Colonic mucosa (tissue), 4 donors: ENCODE measurements around the gene DIDO1. TPM values are rescaled to one million over a fixed set of nuclear protein-coding genes. Genes with fewer than 3 reads are reported as not detected.

Experiments used
- DNase-seq: peaks from one replicate; pipeline ENCODE4 v3.0.0-alpha.2; 2020
- H3K27ac ChIP-seq: fragments of 200-600 bp; one replicate; pipeline ENCODE4 v1.8.0; 2021
- H3K27me3 ChIP-seq: fragments of 200-600 bp; one replicate; pipeline ENCODE4 v1.8.0; 2021
- H3K36me3 ChIP-seq: fragments of 200-600 bp; one replicate; pipeline ENCODE4 v1.8.0; 2021
- H3K4me1 ChIP-seq: fragments of 200-600 bp; one replicate; pipeline ENCODE4 v1.8.0; 2021; ENCODE audit warnings: mild to moderate bottlenecking
- H3K4me3 ChIP-seq: fragments of 200-600 bp; one replicate; pipeline ENCODE4 v1.8.0; 2021
- H3K9ac ChIP-seq, 2 donors: one replicate each; pipeline ENCODE4 v1.7.0; 2013; ENCODE audit warnings: control low read depth in 2 of 2, low read depth in 2 of 2, low read length in 2 of 2
- H3K9me3 ChIP-seq: fragments of 200-600 bp; one replicate; pipeline ENCODE4 v1.8.0; 2021
- intact Hi-C: fragments of 100-400 bp; cut with DNase I; formaldehyde crosslinking; loops from one replicate; pipeline ENCODE4 v1.14.1; 2022
- total RNA-seq, 2 donors: library from RNA; stranded (reverse); fragmentation: NEBNext Ultra II Directional in 1 of 2; extraction: Animal tissue kit (Norgen Biotek cat#: 25700) in 1 of 2; gene quantifications; one replicate each; pipeline ENCODE4 v1.2.1, GENCODE V29; 2021
- TF ChIP-seq, protein P1 (sequence below): fragments of 200-600 bp; IDR thresholded peaks from one replicate; pipeline ENCODE4 v1.8.0; 2022; ENCODE audit warnings: antibody characterized with exemption, mild to moderate bottlenecking
- donor health status: healthy.
- donor health status: DM: no; HTN: no; CAD: no.
- donor health status: DM: no; HTN: no; CAD: no.

Gene DIDO1
- total RNA-seq, 2 donors from 2014 or later, result 41.4 to 50.4 TPM

DNA sequence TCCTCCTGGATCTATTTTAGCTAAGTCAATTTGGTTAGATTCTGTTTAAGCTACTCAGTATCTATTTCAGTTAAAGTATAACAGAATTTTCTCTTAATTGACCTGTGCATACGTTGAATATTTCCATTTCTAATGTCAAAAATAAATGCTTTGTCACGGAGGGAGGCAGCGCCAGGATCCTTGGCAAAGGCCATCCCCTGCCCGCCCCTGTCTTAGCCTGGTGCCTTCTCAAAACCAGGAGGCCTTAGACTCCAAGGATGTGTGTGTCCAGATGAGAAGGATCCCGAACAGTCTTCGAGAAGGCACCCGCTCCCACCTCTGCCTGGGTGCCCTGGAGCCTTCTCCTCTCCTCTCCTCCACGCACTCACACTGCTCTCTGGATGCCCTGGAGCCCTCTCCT, 87.0 kb downstream of the DIDO1 start:
- Histone ChIP-seq H3K36me3 (no peaks in the 10 kb centered on the region), H3K4me3 (no peak overlapping the region), H3K27ac (no peak overlapping the region), H3K4me1 (no peaks in the 10 kb centered on the region), H3K9ac (no peak overlapping the region), H3K27me3 (no peaks in the 10 kb centered on the region), H3K9me3 (no peaks in the 10 kb centered on the region)
- intact Hi-C loops, result no loop called here
- TF ChIP-seq, protein P1, sequence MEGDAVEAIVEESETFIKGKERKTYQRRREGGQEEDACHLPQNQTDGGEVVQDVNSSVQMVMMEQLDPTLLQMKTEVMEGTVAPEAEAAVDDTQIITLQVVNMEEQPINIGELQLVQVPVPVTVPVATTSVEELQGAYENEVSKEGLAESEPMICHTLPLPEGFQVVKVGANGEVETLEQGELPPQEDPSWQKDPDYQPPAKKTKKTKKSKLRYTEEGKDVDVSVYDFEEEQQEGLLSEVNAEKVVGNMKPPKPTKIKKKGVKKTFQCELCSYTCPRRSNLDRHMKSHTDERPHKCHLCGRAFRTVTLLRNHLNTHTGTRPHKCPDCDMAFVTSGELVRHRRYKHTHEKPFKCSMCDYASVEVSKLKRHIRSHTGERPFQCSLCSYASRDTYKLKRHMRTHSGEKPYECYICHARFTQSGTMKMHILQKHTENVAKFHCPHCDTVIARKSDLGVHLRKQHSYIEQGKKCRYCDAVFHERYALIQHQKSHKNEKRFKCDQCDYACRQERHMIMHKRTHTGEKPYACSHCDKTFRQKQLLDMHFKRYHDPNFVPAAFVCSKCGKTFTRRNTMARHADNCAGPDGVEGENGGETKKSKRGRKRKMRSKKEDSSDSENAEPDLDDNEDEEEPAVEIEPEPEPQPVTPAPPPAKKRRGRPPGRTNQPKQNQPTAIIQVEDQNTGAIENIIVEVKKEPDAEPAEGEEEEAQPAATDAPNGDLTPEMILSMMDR, result no peak
- DNase-seq, result no peak

DNA sequence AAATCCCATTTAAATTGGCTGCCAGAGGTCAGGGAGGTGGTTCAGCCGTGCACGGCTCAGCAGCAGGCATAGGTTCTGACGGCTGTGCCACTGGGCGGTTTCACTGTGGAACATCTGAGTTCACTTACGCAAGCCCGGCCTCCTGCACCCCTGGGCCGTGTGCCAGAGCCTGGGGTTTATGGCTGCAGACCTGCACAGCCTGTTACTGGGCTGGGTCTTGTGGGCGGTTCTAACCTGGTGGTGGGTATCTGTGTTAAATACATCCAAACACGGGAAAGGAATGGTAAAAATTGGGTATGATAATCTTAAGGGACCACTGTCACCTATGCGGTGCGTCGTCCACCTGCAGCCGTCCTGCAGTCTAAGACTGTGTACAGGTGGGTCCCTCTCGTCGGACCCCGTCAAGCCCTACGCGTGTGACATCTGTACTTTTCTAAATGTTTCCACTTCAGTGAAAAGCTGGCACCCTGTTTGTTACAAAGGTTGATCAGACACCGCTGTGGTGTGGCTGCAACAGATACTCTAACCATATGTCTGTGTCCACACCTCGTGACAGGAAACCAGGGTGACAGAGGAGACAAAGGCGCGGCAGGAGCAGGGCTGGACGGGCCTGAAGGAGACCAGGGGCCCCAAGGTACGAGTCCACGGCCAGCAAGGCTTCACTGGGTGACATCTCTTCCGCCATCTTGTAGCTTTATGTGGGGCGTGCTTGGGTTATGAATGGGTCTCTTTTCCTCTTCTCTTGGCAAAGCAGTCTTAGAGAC, 88.0 kb downstream of the DIDO1 start:
- intact Hi-C loops, result no loop called here
- Histone ChIP-seq H3K27me3 (no peaks in the 10 kb centered on the region), H3K36me3 (no peaks in the 10 kb centered on the region), H3K4me1 (no peaks in the 10 kb centered on the region), H3K4me3 (no peak overlapping the region), H3K9ac (peak overlapping the region in 1 of 2 donors; percentile 68), H3K27ac (peak overlapping the region; percentile 57), H3K9me3 (no peaks in the 10 kb centered on the region)
- peak; percentile 96 for DNase-seq
- TF ChIP-seq, protein P1, result no peak

DNA sequence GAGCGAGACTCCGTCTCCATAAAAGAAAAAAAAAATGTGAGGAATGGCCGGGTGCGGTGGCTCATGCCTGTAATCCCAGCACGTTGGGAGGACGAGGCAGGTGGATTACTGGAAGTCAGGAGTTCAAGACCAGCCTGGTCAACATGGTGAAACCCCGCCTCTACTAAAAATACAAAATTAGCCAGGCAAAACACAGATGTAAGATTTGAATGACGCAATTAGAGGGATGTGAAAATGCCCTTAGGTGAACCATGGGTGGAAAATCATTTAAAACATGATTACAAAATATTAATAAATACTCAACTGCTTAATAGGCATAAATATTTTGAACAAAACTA, 88.5 kb downstream of the DIDO1 start:
- intact Hi-C loops, result no loop called here
- Histone ChIP-seq H3K9me3 (no peaks in the 10 kb centered on the region), H3K36me3 (no peaks in the 10 kb centered on the region), H3K9ac (peak overlapping the region in 1 of 2 donors; percentile 8), H3K4me3 (no peak overlapping the region), H3K27me3 (no peaks in the 10 kb centered on the region), H3K27ac (no peak overlapping the region), H3K4me1 (peaks cover 4% of the 10 kb centered on the region)
- TF ChIP-seq, protein P1, result no peak
- DNase-seq, result no peak

DNA sequence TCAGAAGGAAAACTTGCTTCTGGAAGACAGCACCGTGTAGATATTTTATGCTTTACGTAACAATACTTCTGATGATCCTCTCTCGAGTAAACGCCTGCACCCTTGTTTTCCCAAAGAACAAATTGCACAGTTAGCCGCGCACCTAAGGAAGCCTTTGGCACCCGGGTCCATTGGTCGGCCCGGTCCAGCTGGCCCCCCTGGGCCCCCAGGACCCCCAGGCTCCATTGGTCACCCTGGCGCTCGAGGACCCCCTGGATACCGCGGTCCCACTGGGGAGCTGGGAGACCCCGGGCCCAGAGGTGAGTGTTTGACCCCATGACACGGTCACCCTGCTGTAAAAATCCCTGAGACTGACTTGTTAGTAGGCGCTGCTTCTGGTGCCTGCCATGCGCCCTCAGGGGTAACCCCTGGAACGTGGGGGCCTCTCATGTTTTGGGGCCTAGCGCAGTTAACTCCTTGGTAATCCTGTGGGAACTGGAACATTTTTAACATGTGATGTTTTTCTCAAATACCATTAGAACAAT, 89.3 kb downstream of the DIDO1 start:
- no peak for DNase-seq
- no peak overlapping the region for H3K9ac ChIP-seq
- intact Hi-C loops, result no loop called here

DNA sequence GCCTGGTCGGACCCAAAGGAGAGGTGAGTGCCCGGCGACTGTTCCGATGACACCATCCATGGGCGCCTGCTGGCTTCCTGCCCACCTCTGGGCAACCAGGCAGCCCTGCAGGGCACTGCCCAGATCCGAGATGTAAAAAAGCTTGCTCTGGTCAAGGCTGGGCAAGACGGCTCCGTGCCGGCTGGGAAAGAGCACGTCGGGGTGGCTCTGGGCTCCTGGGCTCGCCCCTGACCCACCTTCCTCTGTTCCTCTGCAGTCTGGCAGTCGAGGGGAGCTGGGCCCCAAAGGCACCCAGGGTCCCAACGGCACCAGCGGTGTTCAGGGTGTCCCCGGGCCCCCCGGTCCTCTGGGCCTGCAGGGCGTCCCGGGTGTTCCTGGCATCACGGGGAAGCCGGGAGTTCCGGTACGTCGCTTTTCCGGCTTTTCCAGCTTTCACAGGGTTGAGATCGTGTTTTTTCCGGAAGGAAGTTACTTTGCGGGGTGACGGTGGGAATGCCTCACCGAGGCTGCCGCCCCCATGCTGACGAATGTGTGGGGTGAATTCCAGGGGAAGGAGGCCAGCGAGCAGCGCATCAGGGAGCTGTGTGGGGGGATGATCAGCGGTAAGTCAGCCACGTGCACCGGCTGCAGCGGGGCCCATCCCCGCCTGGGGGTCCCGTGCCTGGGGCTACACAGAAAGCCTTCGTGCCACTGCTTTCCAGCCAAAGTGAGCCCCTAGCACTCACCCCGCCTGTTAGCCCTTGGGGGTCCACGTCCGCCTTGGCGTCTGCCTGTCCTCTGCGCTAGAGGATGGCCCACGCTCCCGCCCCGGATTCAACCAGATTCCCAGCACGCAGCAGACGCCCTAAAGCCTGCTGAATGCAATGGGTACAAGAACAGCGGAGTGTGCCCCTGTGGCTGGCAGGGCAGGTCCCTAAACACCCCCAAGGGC, 90.1 kb downstream of the DIDO1 start:
- Histone ChIP-seq H3K9ac (no peak overlapping the region), H3K36me3 (no peaks in the 10 kb centered on the region), H3K4me3 (no peak overlapping the region), H3K9me3 (no peaks in the 10 kb centered on the region), H3K4me1 (peaks cover 16% of the 10 kb centered on the region), H3K27me3 (no peaks in the 10 kb centered on the region), H3K27ac (no peak overlapping the region)
- TF ChIP-seq, protein P1, result no peak
- intact Hi-C loops, result no loop called here
- DNase-seq, result no peak

More for the DNA sequence above, 89.3 kb downstream of the DIDO1 start:
- Histone ChIP-seq H3K36me3 (no peaks in the 10 kb centered on the region), H3K4me3 (no peak overlapping the region), H3K9me3 (no peaks in the 10 kb centered on the region), H3K27me3 (no peaks in the 10 kb centered on the region), H3K27ac (no peak overlapping the region), H3K4me1 (peaks cover 12% of the 10 kb centered on the region)
- TF ChIP-seq, protein P1, result no peak
